Measurements from ENCODE around the gene SFXN5. TPM values are rescaled to one million over a fixed set of nuclear protein-coding genes. Genes with fewer than 3 reads are reported as not detected.
A peak's percentile ranks its signal among the peaks of the same experiment; 100 is the strongest.

SFXN5 gene
- polyA plus RNA-seq, 3 donors from 2014 or later, result 2.4 to 4.5 (median 3.3) TPM

GRCh38 chr2:72979896-72980295 lies 91.6 kb downstream of the SFXN5 start:
- Mint-ChIP-seq H3K27me3 (ENCODE audit: low read depth in 3 of 3) (peaks cover 0 to 1% (median 0%) of the 10 kb centered on the region in 3 donors), H3K4me1 (peaks cover 0 to 3% of the 10 kb centered on the region in 2 donors), H3K9me3 (no peaks in the 10 kb centered on the region), H3K36me3 (peaks cover 0 to 18% (median 6%) of the 10 kb centered on the region in 3 donors), H3K27ac (no peak overlapping the region), H3K4me3 (no peak overlapping the region)
- DNase-seq, result no peak

DNA sequence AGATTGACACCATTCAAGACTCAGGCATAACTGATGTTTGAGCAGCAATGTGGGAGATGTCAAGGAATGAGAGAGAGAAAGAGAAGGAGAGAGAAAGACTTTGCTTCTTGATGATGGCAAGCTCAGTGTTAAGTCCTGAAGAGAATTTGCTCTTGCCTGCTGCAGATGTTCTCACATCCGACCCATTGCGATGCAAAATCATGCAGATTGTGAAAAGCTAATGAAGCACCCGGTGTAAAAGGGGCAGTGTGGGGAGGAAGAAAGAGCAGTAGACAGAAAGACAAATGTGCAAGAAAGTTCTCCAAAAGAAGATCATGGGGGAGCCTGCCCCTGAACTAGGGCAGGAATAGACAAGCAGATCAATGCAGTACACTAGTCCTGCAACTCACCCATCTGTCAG lies 96.5 kb downstream of the SFXN5 start:
- Mint-ChIP-seq H3K27me3 (ENCODE audit: low read depth in 3 of 3) (no peaks in the 10 kb centered on the region), H3K4me3 (no peak overlapping the region), H3K27ac (no peak overlapping the region), H3K9me3 (no peaks in the 10 kb centered on the region), H3K4me1 (peaks cover 0 to under 1% of the 10 kb centered on the region in 2 donors), H3K36me3 (peaks cover 0 to 7% (median 0%) of the 10 kb centered on the region in 3 donors)
- DNase-seq, result no peak

DNA sequence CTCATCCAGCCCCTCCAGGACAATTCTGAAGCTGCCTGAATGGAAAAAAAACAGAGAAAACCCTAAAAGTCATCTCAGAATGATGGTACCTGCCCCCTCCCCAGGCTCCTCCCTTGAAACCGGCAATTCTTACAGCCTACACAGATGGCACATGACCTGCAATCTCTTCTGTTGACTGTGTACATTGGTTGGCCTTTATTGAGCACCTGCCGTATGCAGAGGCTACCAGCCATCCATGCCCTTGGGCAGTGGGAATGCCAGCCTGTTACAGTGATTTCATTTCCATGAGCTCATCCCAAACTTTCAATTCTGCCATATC lies 97.1 kb downstream of the SFXN5 start:
- Mint-ChIP-seq H3K27me3 (ENCODE audit: low read depth in 3 of 3) (no peaks in the 10 kb centered on the region), H3K9me3 (no peaks in the 10 kb centered on the region), H3K36me3 (peaks cover 0 to 7% (median 0%) of the 10 kb centered on the region in 3 donors), H3K4me1 (no peaks in the 10 kb centered on the region), H3K27ac (no peak overlapping the region), H3K4me3 (peak overlapping the region in 1 of 5 donors; percentile 12)
- DNase-seq, result no peak

DNA sequence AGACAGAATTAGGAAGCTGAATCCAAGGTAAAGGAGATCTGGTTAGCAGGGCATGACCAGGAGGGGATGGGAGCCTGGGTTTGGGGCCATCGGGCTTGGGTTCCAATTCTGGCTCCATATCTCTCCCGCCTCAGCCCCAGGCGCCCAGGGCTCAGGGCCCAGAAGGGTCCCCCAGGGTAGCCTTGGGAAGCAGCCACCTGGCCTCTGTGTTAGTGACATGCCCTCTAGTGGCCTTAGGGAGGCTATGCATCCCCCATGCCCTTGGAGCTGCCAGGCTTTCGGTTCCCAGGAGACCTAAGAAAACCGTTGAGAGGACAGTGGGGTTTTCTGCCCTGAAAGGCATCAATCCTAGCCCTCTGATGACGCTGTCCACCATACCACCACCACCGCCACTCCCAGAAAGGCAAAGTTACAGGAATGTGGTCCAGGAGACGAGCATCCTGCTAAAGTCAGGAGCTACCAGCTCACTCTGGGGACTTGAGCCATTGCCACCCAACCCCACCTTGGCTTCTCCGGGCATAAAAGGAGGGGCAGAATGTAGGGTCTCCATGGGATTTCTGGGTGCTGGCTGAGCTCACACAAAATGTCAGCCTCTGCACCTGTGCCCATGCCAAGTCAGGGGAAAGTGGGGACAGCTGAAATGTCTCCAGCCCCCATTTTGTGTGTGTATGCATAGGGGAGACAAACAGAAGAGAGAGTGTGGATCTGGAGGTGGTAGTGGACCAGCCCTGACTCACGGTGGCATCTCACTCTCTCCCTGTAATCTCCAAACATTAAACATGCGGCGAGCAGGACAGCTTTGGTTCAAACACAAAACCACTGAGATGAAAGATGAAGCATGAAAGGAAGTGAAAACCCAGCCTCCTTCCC lies 97.7 kb downstream of the SFXN5 start:
- H3K27ac Mint-ChIP-seq, result no peak overlapping the region
- DNase-seq, result peak; percentile 21 to 44 (median 22)
- no peaks in the 10 kb centered on the region for H3K9me3 Mint-ChIP-seq
- H3K4me3 Mint-ChIP-seq, result no peak overlapping the region
- peaks cover 0 to 7% (median 0%) of the 10 kb centered on the region in 3 donors for H3K36me3 Mint-ChIP-seq
- H3K27me3 Mint-ChIP-seq (ENCODE audit: low read depth in 3 of 3), result no peaks in the 10 kb centered on the region
- H3K4me1 Mint-ChIP-seq, result no peaks in the 10 kb centered on the region

- H3K36me3 Mint-ChIP-seq, result peaks cover 0 to 7% (median 0%) of the 10 kb centered on the region in 3 donors
- no peaks in the 10 kb centered on the region for H3K9me3 Mint-ChIP-seq
- H3K4me1 Mint-ChIP-seq, result no peaks in the 10 kb centered on the region
- no peaks in the 10 kb centered on the region for H3K27me3 Mint-ChIP-seq (ENCODE audit: low read depth in 3 of 3)
- no peak overlapping the region for H3K4me3 Mint-ChIP-seq
- H3K27ac Mint-ChIP-seq, result no peak overlapping the region
- DNase-seq, result no peak
Observed at GRCh38 chr2:72973137-72973535, 98.4 kb downstream of the SFXN5 start.

DNA sequence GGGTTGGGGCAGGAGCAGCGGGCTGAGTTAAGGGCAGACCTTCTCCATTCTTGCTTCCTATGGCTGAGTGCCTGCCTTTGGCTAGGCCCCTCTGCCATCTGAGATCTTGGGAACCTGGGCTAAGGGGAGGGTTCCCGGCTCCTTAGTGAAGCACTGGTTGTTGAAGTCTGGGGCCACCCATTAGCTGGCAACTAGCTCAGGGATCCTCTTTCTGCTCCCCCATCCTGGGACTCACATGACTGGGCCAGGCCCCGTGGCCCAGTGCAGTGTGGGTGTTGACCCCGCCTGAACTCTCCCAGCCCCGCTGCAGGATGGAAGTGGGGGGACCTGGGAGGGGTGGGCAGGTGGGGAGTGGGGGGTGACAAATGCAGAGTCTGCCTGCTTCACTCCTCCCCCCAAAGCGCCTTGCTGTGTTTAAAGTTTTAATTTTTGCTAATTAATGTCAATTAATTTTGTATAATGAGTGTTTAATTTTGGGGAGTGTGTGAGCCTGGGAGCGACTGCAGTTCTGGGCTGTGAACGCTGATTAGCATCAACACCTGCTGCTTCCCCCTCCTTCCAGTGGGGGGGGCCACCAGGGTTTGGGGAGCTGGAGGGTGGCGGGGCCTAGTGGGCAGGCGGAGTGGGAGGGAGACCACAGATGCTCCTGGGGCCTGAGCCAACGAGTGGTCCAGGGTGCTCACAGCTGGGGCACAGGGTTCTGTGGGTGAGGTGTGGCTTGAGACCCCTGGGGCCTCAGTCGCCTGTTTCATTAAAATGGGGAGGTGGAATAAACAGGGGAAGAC lies 99.0 kb downstream of the SFXN5 start:
- peaks cover 0 to 2% (median 0%) of the 10 kb centered on the region in 3 donors for H3K27me3 Mint-ChIP-seq (ENCODE audit: low read depth in 3 of 3)
- no peak overlapping the region for H3K4me3 Mint-ChIP-seq
- H3K4me1 Mint-ChIP-seq, result no peaks in the 10 kb centered on the region
- no peak for DNase-seq
- peaks cover 0 to 7% (median 0%) of the 10 kb centered on the region in 3 donors for H3K36me3 Mint-ChIP-seq
- no peaks in the 10 kb centered on the region for H3K9me3 Mint-ChIP-seq
- H3K27ac Mint-ChIP-seq, result no peak overlapping the region

DNA sequence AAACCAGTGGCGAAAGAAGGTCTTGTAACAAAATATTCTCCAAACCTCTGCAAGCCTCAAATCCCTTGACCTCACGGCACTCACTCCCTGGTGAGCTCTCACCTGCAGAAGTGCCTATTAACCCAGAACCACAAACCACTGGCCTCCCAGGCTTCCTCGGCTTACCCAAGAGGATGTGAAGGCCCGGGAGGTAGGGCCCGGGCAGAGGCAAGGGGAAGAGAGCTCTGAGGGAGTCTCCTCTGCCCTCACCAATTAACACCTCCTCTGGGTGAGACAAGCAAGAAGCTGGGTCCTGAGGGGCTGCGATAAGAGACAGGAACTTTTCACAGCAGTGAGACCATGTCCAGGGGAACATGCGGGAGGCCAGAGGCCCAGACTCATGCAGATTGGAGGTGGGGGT lies 100.5 kb downstream of the SFXN5 start:
- no peak overlapping the region for H3K4me3 Mint-ChIP-seq
- peaks cover 0 to 7% (median 0%) of the 10 kb centered on the region in 3 donors for H3K36me3 Mint-ChIP-seq
- peaks cover 0 to 2% (median 0%) of the 10 kb centered on the region in 3 donors for H3K27me3 Mint-ChIP-seq (ENCODE audit: low read depth in 3 of 3)
- no peaks in the 10 kb centered on the region for H3K9me3 Mint-ChIP-seq
- H3K4me1 Mint-ChIP-seq, result no peaks in the 10 kb centered on the region
- no peak overlapping the region for H3K27ac Mint-ChIP-seq
- no peak for DNase-seq

DNA sequence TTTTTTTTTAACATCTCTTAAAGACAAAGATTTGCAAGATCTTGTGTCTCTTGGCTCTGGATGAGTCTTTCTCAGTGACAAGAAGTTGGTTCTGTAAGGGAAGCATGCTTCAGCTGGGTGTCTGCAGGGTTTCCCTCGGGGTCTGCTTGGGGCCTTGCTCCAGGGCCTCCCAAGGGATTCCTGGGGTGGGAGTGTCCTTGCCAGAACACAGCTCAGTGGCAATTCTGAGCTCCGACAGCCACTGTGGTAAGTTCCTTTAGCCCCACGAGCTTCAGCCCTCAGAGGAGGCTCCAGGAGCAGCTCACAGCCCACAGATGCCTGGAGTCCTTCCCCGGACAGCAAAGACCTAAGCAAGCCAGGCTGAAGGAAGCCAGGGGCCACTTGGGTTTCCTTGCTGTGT lies 101.8 kb downstream of the SFXN5 start:
- Mint-ChIP-seq H3K4me3 (no peak overlapping the region), H3K36me3 (peaks cover 0 to 3% (median 0%) of the 10 kb centered on the region in 3 donors), H3K27me3 (ENCODE audit: low read depth in 3 of 3) (peaks cover 0 to 2% (median 0%) of the 10 kb centered on the region in 3 donors), H3K27ac (no peak overlapping the region), H3K4me1 (no peaks in the 10 kb centered on the region), H3K9me3 (no peaks in the 10 kb centered on the region)
- no peak for DNase-seq

DNA sequence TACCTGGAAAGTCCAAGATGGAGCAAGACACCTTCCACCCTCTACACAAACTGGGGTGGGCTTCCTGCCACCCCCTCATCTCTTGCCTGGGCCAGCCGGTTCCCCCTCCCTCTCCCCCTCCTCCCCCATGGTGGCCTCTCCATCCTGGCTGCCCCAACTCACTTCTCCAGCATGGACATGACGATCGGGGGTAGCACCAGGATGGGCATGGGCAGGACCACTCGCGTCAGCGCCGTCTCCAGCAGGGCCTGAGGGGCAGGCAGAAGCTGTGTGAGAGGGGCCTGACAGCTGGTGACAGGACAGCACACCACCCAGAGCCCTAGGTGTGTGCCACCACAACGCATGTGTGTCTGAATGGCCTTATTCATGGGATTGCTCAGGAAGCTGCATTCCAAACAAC lies 103.2 kb downstream of the SFXN5 start:
- peaks cover 0 to 2% (median 0%) of the 10 kb centered on the region in 3 donors for H3K27me3 Mint-ChIP-seq (ENCODE audit: low read depth in 3 of 3)
- H3K4me1 Mint-ChIP-seq, result no peaks in the 10 kb centered on the region
- no peaks in the 10 kb centered on the region for H3K9me3 Mint-ChIP-seq
- no peaks in the 10 kb centered on the region for H3K36me3 Mint-ChIP-seq
- H3K4me3 Mint-ChIP-seq, result no peak overlapping the region
- DNase-seq, result no peak
- no peak overlapping the region for H3K27ac Mint-ChIP-seq

GRCh38 chr2:72965770-72966450 lies 105.6 kb downstream of the SFXN5 start:
- Mint-ChIP-seq H3K27me3 (ENCODE audit: low read depth in 3 of 3) (peaks cover 0 to 2% (median 2%) of the 10 kb centered on the region in 3 donors), H3K4me3 (no peak overlapping the region)

GRCh38 chr2:72965016-72965415 lies 106.5 kb downstream of the SFXN5 start:
- H3K9me3 Mint-ChIP-seq, result peaks cover 0 to 1% (median 0%) of the 10 kb centered on the region in 6 donors
- H3K27me3 Mint-ChIP-seq (ENCODE audit: low read depth in 3 of 3), result peaks cover 0 to 3% (median 2%) of the 10 kb centered on the region in 3 donors
- peak overlapping the region in 1 of 6 donors; percentile 11 for H3K27ac Mint-ChIP-seq
- H3K4me3 Mint-ChIP-seq, result no peak overlapping the region
- no peak for DNase-seq
- H3K36me3 Mint-ChIP-seq, result no peaks in the 10 kb centered on the region
- H3K4me1 Mint-ChIP-seq, result peaks cover 0 to 5% of the 10 kb centered on the region in 2 donors

More at GRCh38 chr2:72965770-72966450, 105.6 kb downstream of the SFXN5 start:
- H3K27ac Mint-ChIP-seq, result peak overlapping the region in 1 of 6 donors; percentile 14
- no peak for DNase-seq
- H3K36me3 Mint-ChIP-seq, result no peaks in the 10 kb centered on the region
- H3K4me1 Mint-ChIP-seq, result peaks cover 0 to under 1% of the 10 kb centered on the region in 2 donors
- no peaks in the 10 kb centered on the region for H3K9me3 Mint-ChIP-seq

DNA sequence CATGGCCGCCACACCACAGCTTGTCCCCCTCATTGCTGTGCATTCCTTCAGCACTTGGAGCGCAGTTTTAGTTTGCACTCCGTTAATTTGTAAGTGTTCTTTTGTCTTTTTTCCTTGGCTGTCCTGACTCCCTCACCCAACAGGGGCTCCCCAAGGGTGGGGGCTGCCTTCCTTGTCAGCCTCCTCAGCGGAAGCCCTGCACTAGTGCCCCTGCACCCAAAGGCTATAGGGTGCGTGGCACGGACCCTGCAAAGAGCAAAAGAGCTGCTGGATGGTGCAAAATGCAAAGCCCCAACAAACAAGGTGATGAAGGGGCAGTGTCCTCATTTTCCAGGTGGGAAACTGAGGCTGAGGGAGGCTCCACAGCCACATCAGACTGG lies 107.4 kb downstream of the SFXN5 start:
- peak overlapping the region in 1 of 6 donors; percentile 64 for H3K27ac Mint-ChIP-seq

DNA sequence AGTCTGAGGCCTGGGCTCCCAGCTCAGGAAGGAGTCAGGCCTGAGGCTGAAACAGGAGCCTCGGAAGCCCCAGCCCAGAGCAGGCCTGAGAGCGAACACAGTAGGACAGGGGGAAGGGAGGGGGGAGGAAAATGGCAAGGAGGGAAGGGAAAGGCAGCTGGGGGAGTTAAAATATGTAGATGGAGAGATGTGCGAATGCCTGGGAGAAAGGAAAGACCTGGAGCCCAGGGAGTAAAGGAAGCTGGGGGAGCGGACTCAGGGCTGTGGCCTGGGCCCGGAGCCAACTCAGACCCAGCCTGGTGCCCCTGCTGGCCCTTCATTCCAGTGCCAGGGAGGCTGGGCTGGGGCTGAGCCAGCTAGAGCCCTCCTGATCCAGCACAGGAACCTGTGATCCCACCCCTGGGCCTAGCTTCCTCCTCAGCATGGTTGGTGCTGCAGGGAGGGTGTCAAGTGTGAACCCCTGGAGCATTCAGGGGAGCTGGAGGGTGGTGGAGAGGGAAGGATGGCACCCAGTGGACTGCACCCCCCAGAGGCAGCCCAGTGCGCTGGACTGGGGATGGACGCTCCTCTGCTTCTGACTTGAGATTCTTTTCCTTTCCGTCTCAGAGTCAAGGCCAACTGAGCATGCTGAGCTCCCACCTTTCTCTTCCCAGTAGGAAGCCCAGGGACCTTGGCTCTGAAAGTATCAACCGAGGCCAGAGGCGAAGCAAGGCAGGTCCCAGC lies 107.9 kb downstream of the SFXN5 start:
- peaks cover 0 to 3% (median 2%) of the 10 kb centered on the region in 3 donors for H3K27me3 Mint-ChIP-seq (ENCODE audit: low read depth in 3 of 3)
- H3K9me3 Mint-ChIP-seq, result peaks cover 0 to 1% (median 0%) of the 10 kb centered on the region in 6 donors
- peaks cover 13 to 14% of the 10 kb centered on the region in 2 donors for H3K4me1 Mint-ChIP-seq
- no peak overlapping the region for H3K27ac Mint-ChIP-seq
- peaks cover 0 to 6% (median 0%) of the 10 kb centered on the region in 3 donors for H3K36me3 Mint-ChIP-seq
- H3K4me3 Mint-ChIP-seq, result no peak overlapping the region
- no peak for DNase-seq

More for the DNA sequence above, 107.4 kb downstream of the SFXN5 start:
- Mint-ChIP-seq H3K27me3 (ENCODE audit: low read depth in 3 of 3) (peaks cover 0 to 3% (median 2%) of the 10 kb centered on the region in 3 donors), H3K4me3 (no peak overlapping the region), H3K36me3 (peaks cover 0 to 6% (median 0%) of the 10 kb centered on the region in 3 donors), H3K4me1 (peaks cover 7 to 11% of the 10 kb centered on the region in 2 donors), H3K9me3 (peaks cover 0 to 1% (median 0%) of the 10 kb centered on the region in 6 donors)
- no peak for DNase-seq
